C4-2B (cell line): Measurements from ENCODE around the gene ECE1.

Experiments used
- H3K27ac ChIP-seq: fragments of 450-650 bp; 2 replicates; pipeline ENCODE4 v1.5.1; 2017
- ZFX ChIP-seq: fragments of 450-650 bp; IDR thresholded peaks from 2 replicates; pipeline ENCODE4 v1.6.1; 2017
- TF ChIP-seq, protein P1 (sequence below): fragments of 450-650 bp; conservative IDR thresholded peaks from 2 replicates; pipeline ENCODE4 v1.5.1; 2017; ENCODE audit warnings: mild to moderate bottlenecking

The ECE1 gene

DNA sequence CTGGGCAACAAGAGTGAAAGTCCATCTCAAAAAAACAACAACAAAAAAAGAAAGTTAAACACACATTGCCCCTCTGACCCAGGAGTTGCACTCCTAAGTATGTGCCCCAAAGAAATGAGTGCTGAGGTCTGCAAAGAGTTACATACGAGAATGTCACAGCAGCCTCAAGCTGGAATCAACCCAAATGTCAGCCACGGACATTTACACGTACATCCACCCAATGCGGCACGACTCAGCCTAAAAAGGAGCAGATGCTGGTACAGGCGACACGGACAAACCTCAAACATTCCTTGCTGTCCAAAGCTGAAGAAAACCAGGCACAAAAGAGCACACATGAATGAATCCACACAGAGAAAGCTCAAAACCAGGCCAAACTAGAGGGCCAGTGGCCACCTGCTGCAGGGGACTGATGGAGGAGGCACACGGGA, 46.8 kb upstream of the ECE1 start:
- TF ChIP-seq ZFX, result no peak
- TF ChIP-seq, protein P1, sequence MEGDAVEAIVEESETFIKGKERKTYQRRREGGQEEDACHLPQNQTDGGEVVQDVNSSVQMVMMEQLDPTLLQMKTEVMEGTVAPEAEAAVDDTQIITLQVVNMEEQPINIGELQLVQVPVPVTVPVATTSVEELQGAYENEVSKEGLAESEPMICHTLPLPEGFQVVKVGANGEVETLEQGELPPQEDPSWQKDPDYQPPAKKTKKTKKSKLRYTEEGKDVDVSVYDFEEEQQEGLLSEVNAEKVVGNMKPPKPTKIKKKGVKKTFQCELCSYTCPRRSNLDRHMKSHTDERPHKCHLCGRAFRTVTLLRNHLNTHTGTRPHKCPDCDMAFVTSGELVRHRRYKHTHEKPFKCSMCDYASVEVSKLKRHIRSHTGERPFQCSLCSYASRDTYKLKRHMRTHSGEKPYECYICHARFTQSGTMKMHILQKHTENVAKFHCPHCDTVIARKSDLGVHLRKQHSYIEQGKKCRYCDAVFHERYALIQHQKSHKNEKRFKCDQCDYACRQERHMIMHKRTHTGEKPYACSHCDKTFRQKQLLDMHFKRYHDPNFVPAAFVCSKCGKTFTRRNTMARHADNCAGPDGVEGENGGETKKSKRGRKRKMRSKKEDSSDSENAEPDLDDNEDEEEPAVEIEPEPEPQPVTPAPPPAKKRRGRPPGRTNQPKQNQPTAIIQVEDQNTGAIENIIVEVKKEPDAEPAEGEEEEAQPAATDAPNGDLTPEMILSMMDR, result no peak
- peak overlapping the region; percentile 72 for H3K27ac ChIP-seq

DNA sequence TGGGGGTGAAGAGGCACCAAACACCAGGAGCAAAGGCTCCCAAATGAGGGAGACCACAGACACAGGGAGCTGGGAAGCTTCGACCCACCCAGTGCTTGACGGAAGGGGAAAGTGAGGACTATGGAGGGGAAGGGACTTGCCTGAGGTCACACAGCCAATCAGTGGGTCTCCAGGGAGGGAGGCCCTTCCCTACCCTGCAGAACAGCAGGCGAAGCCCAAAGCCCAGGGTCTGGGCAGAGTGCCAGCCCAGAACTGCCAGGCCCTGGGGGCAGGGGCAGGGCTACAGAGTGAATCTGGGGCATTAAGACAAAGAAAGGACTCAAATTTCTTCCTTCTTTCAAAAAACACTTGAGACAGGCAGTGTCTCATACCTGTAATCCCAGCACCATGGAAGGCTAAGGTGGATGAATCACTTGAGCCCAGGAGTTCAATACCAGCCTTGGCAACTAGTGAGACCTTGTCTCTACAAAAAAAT, 45.5 kb upstream of the ECE1 start:
- H3K27ac ChIP-seq, result peak overlapping the region; percentile 6; the same call in 1 of the 2 replicates
- TF ChIP-seq, protein P1, result no peak
- no peak for TF ChIP-seq ZFX

DNA sequence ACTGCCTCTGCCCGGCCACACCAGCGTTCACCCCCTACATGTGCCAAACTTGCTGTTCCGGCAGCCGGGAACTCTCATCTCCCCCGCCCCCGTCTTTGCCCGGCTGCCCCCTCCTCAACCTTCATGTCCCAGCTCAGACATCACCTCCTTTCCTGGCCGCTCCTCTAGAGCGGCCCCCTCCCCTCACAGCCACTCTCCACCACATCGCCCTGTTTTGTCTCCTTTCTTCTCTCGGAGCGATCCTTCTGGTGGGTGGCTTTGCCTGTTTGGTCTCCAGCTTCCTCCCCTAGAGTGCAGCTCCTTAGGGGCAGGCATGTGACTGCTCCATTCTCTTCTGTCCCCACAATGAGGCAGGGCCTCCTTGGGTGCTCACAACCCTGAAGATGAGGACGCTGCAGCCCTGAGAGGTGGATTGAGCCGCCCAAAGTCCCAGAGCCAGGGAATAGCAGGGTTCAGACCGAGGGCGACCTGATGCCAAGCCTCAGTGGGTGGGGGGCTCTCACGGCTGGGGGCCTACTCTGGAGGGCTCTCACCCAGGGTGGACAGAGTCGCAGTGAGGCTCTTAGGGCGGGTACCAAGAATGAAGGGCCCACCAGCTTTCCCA, 44.9 kb upstream of the ECE1 start:
- TF ChIP-seq ZFX, result no peak
- TF ChIP-seq, protein P1, result no peak
- H3K27ac ChIP-seq, result peak overlapping the region; percentile 6; the same call in 1 of the 2 replicates

DNA sequence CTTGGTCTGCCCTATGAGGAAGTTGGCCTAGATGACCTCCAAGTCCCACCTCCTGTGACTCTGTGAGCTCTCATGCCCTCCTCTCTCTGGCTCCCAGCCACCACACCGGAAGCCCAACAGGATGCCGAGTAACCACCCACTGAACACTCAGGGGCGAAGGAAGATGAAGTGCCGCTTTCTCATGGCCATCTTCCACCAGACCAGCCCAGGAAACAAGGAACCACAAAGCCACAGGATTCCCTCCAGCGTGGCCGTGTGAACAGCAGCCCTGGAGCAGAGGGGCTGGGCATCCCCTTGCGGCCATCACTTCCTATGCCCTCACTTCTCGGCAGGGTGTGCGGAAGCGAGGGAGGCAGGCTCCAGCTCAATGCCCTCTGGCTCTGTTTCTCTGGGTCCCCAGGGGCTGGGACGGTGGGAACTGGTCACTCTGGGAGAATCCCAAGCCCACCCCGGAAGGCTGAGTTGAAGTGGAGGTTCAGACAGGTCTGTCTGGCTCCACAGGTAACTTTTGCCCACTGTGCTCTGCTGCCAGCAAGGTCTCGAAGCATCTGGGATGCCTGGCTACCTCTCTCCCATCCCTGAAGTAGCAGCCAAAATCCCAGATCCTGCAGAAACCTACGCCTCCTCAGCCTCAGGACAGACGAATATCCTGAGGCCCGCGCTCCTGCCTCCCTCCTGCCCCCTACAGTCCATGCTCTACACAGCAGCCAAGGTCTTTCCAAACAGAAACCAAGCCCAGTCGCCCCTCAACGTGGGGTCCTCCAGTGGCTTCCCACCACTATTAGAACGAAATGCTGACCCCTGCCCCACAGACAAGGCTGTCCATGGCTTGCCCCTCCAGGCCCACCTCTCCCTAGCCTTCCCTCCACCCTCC, 44.2 kb upstream of the ECE1 start:
- TF ChIP-seq ZFX, result no peak
- TF ChIP-seq, protein P1, result no peak
- no peak overlapping the region; the same call in 1 of the 2 replicates for H3K27ac ChIP-seq

DNA sequence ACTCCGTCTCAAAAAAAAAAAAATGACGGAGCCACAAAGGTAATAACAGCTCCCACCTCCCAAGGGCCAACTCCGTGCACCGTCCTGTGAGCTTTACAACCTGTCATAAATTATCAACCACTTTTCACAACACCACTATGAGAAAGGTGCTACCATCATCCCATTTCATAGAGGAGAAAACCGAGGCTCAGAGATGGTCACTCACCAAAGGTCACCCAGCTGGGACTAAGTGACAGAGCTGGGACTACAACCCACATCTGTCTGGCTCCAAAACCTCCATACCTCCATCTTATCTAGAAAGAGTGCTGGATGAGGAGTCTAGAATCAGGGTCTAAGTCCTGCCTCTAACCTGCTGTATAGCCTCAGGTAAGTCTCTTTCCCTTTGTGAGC, 43.6 kb upstream of the ECE1 start:
- no peak overlapping the region; the same call in 1 of the 2 replicates for H3K27ac ChIP-seq
- TF ChIP-seq ZFX, result no peak

DNA sequence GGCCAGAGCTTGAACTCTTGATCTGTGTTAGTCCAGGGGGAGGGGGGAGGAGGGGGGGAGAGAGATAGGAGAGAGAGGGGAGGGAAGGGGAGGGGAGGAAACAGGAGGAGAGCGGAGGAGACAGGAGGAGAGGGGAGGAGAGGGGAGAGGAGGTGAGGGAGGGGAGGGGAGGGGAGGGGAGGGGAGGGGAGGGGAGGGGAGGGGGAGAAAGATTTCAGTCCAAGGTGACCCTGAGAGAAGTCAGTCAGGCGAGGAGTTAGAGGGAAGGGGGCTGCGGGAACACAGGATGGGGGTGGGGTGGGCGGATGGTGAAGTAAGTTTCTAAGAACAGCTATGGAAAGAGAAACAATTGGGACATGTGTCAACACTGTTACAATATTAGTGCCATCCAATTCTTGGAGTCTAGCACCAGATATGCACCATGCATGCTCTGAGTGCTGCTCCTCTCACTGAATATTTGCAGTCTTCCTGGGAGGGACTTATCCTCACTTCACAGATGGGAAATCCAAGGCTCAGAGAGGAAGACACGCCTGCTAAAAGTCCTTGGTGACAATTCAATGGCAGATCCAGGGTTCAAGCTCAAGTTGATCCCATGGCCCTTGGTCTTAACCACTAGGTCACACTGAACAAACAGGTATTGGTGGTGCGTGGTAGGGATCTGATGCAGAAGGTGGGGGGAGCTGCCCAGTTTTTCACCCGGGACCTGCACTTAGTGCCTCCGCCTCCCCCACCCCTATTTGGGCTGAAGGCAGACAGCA, 42.5 kb upstream of the ECE1 start:
- no peak overlapping the region; the same call in 1 of the 2 replicates for H3K27ac ChIP-seq
- TF ChIP-seq, protein P1, result no peak
- TF ChIP-seq ZFX, result no peak

DNA sequence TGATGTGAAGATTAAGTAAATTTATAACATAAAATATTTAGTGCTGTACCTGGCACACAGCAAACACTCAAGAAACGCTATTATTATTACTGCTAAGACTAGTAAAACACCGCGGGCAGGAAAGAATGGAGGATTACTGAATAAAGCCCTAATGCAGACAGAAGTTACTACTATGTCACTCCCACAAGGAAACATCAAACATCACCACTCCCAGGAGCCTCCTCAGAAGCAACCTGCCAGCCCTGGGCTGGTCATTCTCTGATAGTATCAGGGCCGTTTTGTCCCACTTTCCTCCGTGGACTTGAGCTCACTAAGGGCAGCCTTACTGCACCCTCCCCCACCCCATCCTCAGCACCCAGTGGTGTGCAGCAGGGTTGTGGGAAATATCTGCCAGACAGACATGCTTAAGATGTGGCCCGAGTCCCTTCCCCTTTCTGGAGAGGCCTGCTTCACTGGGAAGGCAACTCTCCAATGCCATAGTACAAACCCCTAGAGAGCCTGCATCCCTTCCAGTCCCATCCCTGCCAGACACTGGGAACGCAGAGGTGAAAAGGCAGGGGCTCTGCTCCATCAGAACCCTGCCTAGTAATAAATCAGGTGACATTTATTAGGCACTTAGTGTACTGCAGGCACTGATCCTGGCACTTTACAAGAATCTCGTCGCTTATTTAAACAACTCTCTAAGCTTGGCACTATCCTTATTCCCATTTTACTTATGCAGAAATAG, 41.7 kb upstream of the ECE1 start:
- H3K27ac ChIP-seq, result peak overlapping the region; percentile 67; the same call in 1 of the 2 replicates
- no peak for TF ChIP-seq ZFX

DNA sequence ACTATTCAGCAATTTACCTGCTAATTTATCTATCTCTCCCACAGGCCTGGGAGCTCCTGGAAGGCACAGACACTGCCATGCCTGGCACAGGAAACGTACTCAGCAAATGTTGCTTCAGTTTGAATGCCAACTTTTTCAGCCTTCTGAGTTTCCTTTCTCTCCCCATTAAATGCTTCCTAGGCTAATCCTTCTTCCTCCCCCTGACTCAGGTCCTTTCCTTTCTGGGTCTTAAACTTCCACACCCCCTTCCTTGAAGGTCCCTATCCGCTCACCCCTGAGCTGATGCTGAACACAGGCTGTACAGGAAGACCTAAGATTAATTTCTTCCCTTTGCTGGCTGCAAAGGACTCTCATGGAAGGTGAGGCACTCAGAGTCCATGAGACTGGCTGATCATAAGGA, 40.3 kb upstream of the ECE1 start:
- H3K27ac ChIP-seq, result peak overlapping the region; percentile 67; the same call in 1 of the 2 replicates
- TF ChIP-seq, protein P1, result no peak
- no peak for TF ChIP-seq ZFX
